Hepatocyte (in vitro differentiated cells): ENCODE measurements around the gene OR1L8.

Experiments used
- EZH2phosphoT487 ChIP-seq: fragments of 200-600 bp; sonication (generic); IDR thresholded peaks from one replicate; pipeline ENCODE4 v1.6.1; 2018; ENCODE audit warnings: antibody characterized with exemption, mild to moderate bottlenecking, low read depth, moderate library complexity; ENCODE audit not compliant: unreplicated experiment, severe bottlenecking
- TF ChIP-seq, protein P1 (sequence below): fragments of 200-600 bp; sonication (generic); IDR thresholded peaks from 2 replicates; pipeline ENCODE4 v1.5.1; 2016; ENCODE audit warnings: antibody characterized with exemption, mild to moderate bottlenecking; ENCODE audit not compliant: poor library complexity

DNA sequence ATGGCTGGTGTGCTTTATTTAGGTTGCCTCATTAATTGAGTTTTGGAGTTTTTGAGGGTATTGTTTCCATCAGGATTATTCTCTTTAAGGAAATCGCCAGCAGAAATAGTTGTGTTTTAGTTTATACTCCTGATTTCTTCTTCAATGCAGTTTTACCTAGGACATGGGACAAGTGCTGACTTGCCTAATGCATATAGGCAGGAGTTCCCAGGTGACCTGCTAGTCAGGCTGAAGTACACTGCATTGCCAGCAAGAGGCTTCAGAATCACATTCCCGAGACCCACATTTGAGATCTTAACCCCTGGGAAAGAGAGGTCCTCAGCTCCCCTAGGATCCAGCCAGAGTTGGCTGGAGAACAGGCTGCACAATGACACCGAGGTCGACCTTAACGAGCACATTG is 31.8 kb downstream of the OR1L8 start:
- TF ChIP-seq, protein P1, sequence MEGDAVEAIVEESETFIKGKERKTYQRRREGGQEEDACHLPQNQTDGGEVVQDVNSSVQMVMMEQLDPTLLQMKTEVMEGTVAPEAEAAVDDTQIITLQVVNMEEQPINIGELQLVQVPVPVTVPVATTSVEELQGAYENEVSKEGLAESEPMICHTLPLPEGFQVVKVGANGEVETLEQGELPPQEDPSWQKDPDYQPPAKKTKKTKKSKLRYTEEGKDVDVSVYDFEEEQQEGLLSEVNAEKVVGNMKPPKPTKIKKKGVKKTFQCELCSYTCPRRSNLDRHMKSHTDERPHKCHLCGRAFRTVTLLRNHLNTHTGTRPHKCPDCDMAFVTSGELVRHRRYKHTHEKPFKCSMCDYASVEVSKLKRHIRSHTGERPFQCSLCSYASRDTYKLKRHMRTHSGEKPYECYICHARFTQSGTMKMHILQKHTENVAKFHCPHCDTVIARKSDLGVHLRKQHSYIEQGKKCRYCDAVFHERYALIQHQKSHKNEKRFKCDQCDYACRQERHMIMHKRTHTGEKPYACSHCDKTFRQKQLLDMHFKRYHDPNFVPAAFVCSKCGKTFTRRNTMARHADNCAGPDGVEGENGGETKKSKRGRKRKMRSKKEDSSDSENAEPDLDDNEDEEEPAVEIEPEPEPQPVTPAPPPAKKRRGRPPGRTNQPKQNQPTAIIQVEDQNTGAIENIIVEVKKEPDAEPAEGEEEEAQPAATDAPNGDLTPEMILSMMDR, result no peak
- TF ChIP-seq EZH2phosphoT487, result no peak
